Left renal pelvis (tissue), 4 donors: Measurements from ENCODE around the gene NFKBIZ. TPM values are rescaled to one million over a fixed set of nuclear protein-coding genes. Genes with fewer than 3 reads are reported as not detected.

Experiments
- polyA plus RNA-seq, 4 donors: library from polyadenylated mRNA; unstranded; fragments of 120-200 nt; gene quantifications; one replicate each; pipeline ENCODE4 v1.2.1, GENCODE V29; 2013; ENCODE audit not compliant: insufficient read length in 4 of 4

NFKBIZ gene
- polyA plus RNA-seq, 4 donors = 5.2 to 70.8 (median 9.3) TPM

Other genes starting within 250 kb of the NFKBIZ start
- gene ZBTB11, start 172.4 kb upstream of the NFKBIZ start, polyA plus RNA-seq = 10 to 100 TPM; 22.8 to 26.0 (median 23.9) TPM
- gene RPL24, start 162.8 kb upstream of the NFKBIZ start, polyA plus RNA-seq = 1,000 to 10,000 TPM; 1,503 to 1,609 (median 1,554) TPM
- 10 to 100 TPM; 13.6 to 19.8 (median 17.2) TPM for gene CEP97, start 124.9 kb upstream of the NFKBIZ start, polyA plus RNA-seq
- gene NXPE3, start 70.3 kb upstream of the NFKBIZ start, polyA plus RNA-seq = 1 to 10 TPM; 5.6 to 8.8 (median 6.2) TPM